B cell (primary cell): ENCODE data around the gene CFAP77.

ENCODE experiments used
- CTCF ChIP-seq: fragments of 200-600 bp; IDR thresholded peaks from one replicate; pipeline ENCODE4 v1.8.0; 2022; ENCODE audit warnings: antibody characterized with exemption, mild to moderate bottlenecking
- EZH2 ChIP-seq: IDR thresholded peaks from 2 replicates; pipeline ENCODE4 v1.6.1; 2012; ENCODE audit warnings: borderline replicate concordance, low read depth, mild to moderate bottlenecking, moderate library complexity, low read length; ENCODE audit not compliant: insufficient read depth, poor library complexity, severe bottlenecking

GRCh38 chr9:132547976-132548730, 138.1 kb downstream of the CFAP77 start:
- no peak for TF ChIP-seq CTCF
- no peak for TF ChIP-seq EZH2
